GM21447 (cell line): ENCODE measurements around the gene JAZF1.

Experiments
- ATAC-seq: cut with Tn5 transposase; IDR thresholded peaks from one replicate; pipeline ENCODE4 v1.9.1; 2021; ENCODE audit not compliant: unreplicated experiment

JAZF1 gene

GRCh38 chr7:28078036-28078901 is 102.3 kb downstream of the JAZF1 start:
- no peak for ATAC-seq

DNA sequence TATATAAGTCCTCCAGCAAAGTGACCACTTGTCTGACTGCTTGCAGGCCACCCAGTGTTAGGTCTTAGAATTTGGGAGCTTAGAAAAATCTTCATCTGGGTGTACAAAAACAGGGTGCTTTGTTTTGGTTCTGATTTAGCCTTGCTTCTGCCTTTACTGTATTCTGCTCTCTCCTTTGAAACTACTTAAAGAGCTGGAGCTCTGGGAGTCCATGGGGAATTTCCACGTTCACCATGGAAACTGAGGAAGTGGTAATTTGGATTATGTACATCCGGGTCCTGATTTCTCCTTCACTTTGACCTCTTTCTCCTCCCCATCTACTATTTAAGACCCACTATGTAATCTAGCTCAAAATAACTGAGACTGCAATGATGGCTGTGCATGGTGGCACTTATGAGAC is 103.0 kb downstream of the JAZF1 start:
- ATAC-seq: no peak

GRCh38 chr7:28076423-28077200 is 104.0 kb downstream of the JAZF1 start:
- ATAC-seq: no peak

- ATAC-seq: no peak
Observed at GRCh38 chr7:28075674-28076358, 104.8 kb downstream of the JAZF1 start.

DNA sequence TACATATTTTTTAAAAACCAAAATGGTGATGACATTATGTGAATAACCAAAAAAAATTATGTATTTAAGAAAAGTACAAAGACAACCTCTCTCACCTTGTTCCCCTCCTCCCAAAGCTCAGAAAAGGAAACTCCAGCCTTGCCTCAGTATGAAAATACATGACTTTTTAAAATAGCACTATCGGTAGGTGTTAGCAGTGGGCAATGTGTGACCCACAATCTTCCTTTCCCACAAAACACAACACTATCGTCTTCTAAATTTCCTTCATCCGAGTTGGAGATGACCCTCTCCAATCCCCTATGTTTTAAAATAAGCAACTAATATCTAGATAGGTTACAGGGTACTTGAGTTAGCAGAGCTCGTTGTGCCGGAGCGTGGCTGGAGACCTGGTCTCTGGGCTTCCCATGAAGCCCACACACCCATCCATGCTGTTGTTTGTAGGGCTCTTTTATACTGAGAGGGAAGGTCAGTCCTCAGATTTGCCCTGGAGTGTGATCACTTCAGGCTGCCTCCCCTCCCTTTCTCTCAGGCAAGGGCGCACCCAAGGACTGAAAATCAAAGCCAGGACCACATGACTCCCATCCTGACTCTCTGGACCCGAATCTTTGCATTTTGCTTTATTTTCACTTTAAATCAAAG is 107.6 kb downstream of the JAZF1 start:
- ATAC-seq: no peak

- ATAC-seq: no peak
Observed at GRCh38 chr7:28071570-28071969, 109.0 kb downstream of the JAZF1 start.

DNA sequence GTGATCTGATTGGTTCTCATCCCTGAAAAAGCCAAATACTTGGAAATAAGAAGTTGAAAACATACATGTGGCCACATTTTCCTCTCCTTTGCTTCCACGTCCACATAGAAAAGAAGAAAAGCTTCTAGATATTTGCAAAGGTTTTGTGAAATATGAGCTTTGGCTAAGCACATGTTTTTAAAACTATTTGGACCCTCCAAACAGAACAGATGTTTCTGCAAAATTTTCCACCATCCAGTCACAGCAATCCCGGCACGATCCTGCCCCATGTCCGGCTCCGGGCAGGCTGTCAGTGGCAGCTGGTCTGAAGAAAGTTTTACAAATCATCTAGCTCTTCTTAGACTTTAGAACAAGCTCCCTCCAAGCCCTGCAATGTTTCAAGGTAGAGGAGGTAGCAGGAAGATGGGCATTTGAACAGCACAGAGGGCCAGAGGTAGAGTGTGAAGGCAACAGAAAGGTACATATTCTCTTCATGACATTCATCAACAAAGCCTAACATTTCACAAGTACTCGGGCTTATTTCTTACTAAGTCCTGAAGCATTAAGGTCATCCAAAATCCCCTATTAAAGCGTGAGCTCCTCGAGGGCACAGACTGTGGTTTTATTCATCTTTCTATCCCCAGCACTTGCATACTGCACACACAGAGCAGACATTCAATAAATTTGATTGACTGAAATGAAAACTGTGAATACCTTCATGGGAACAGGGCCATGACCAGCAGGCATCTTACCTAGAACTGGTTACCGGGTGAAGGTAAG is 110.1 kb downstream of the JAZF1 start:
- no peak for ATAC-seq

DNA sequence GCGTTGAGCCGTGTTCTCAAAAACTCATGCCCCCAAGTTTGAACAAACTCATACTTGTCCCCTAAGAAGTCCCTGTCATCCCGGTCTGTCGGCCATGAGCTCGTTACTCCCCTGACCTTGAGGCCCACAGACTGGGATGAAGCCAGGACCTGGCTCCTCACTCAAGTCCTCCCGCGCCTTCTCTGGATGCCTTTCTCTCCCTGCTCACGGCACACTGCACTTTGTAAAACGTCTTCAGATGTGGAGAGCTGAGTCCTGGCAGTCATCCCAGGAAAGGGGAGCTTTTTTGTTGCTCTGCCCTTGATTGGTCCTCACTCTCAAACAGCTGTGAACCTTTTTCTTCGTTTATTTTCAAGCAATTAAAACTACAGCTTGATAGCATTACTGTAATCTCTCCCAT is 110.8 kb downstream of the JAZF1 start:
- ATAC-seq: no peak

GRCh38 chr7:28069388-28069787 is 111.2 kb downstream of the JAZF1 start:
- ATAC-seq: no peak

DNA sequence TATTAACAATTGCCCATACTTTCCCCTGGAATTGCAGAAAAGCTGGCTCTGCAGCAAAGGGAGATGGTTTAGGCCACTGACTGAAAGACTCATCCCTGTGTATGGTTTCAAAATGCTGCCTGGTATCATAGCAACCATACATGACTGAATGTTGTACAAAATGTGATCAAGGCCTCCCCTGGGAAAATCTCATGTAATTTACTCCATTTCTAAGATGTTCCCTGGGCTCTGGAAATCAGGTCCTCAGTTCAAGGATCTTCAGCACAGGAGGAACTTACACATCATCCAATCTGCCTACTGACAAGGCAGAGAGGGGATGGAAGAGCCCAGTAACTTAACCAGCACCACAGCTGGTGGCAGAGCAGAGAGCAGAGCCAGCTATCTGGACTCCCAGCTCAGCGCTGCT is 111.8 kb downstream of the JAZF1 start:
- no peak for ATAC-seq

- ATAC-seq: no peak
Observed at GRCh38 chr7:28067171-28067570, 113.4 kb downstream of the JAZF1 start.

- ATAC-seq: no peak
Observed at GRCh38 chr7:28065721-28066285, 114.8 kb downstream of the JAZF1 start.

DNA sequence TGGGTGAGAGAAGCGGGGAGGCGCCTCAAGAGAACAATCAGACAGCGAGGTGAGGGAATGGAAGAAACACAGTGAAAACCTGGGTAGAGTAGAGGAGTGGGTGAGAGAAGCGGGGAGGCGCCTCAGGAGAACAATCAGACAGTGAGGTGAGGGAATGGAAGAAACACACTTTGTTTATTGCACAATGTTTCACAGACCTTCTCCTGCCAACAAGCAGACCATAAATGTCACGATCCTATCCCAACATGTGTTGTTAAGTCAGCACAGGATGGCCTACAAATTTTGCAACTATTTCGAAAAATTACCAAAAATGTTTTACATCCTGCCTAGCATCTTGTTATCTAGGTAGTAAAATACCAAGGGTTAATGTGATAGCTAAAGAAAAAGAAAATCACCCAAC is 115.3 kb downstream of the JAZF1 start:
- no peak for ATAC-seq

GRCh38 chr7:28064437-28064836 is 116.2 kb downstream of the JAZF1 start:
- ATAC-seq: no peak

- no peak for ATAC-seq
Observed at GRCh38 chr7:28062197-28062991, 118.2 kb downstream of the JAZF1 start.

DNA sequence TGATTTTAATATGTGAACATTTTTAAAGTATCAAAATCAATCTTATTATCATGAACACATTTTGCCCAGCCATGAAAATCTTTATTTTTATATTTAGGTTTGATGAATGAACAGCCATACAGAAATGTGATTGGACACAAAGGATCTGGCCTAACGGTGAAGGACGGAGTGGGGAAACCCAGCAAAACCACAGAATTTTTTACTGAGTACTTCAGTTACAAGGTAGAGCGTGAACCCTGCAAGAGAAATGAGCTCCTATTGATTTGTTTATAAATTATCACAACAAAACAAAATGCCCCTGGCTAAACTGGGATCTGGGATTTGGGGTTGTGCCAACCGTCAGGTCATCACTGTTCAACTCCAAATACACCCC is 118.8 kb downstream of the JAZF1 start:
- ATAC-seq: no peak

- no peak for ATAC-seq
Observed at GRCh38 chr7:28060371-28060950, 120.1 kb downstream of the JAZF1 start.

DNA sequence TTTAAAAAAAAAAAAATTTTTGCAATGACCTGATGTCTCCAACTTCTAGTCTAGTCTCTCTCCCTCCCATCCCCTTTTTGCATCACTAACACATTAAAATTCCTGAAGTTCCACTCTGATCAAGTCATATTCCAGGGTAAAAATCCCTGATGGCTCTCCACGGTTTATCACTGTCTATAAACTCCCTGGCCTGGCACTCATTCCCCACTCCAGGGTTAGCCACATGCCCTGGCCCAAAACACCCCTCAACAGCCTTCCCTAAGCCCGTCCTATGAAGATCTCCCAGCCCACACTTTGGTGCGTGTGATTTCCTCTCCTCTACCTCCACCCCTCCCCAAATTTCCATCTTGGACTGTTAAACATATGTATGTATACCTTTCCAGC is 125.4 kb downstream of the JAZF1 start:
- ATAC-seq: no peak

DNA sequence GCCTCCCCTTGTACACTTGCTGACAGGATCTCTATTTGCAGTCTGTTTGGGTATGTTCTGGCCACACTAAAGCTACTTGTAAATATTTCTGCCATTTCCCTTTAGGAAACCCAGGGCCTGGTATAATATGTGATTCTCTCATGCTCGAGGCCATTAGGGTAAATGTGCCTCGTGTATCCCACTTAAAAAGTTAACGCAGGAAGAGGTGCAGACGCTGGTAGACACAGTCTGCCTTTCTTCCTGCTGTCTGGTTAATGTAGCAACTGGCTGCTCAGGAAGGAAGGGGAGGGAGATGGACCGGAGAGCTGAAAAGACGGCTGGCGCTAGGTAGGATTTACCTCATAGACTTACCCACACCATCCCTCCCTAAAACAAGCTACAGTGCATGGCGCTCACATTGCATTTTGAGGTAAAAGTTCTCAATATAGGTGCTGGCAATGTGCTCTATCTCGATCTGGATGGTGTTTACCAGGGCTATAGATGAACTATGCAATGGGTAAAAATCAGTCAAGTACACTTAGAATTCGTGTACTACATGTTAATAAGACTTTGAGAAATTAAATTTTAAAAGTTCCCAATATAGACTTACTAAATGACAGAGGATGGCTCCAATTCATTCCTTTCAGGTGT is 125.9 kb downstream of the JAZF1 start:
- ATAC-seq: no peak
